ENCODE measurements around the gene CSF3R.

GRCh38 chr1:36487906-36488305, 5.2 kb upstream of the CSF3R start:
- no peak for TF ChIP-seq TAF15 (IDR thresholded peaks at IDR 0.05; ENCODE audit: low read depth, low read length)
- TF ChIP-seq RUNX1 (IDR thresholded peaks at IDR 0.05; ENCODE audit: low read depth), result no peak
- TF ChIP-seq EZH2 (IDR thresholded peaks at IDR 0.05; ENCODE audit: borderline replicate concordance, low read depth, low read length), result no peak
- no peak for TF ChIP-seq YY1 (IDR thresholded peaks at IDR 0.05; ENCODE audit: borderline replicate concordance in 1 of 3, control insufficient read depth in 1 of 3, extremely low read depth in 1 of 3, insufficient read depth in 3 of 3, insufficient read length in 1 of 3, insufficient replicate concordance in 2 of 3, low read depth in 1 of 3, low read length in 2 of 3)
- TF ChIP-seq CBX1 (IDR thresholded peaks at IDR 0.05; ENCODE audit: low read depth), result no peak
- no peak for TF ChIP-seq RCOR1 (IDR thresholded peaks at IDR 0.05; ENCODE audit: borderline replicate concordance in 1 of 2, low read depth in 2 of 2, low read length in 2 of 2)
- no peak for TF ChIP-seq NFYB (IDR thresholded peaks at IDR 0.05; ENCODE audit: extremely low read depth, insufficient read length)
- no peak for TF ChIP-seq ZNF354B (CRISPR knock-in tag; IDR thresholded peaks at IDR 0.05)

Data from K562 (cell line).